Prostate gland (tissue), 2 donors: Measurements from ENCODE around the gene HTN3. TPM values are rescaled to one million over a fixed set of nuclear protein-coding genes. Genes with fewer than 3 reads are reported as not detected.
"Not testable (repeated sequence)": the region's sequence is repeated elsewhere in the genome, so short reads cannot be mapped to it uniquely, and the experiment has no call there.

Experiments
- DNase-seq: peaks from one replicate; pipeline ENCODE4 v3.0.0-alpha.2; 2019; ENCODE audit warnings: low spot score
- H3K27ac ChIP-seq, 2 donors: fragments of 200-600 bp; sonication (generic); 2 replicates each; pipeline ENCODE4 v1.5.1; 2017 to 2019
- H3K27me3 ChIP-seq: fragments of 200-600 bp; sonication (generic); replicated peaks from 2 replicates; pipeline ENCODE4 v1.5.1; 2019; ENCODE audit not compliant: insufficient read depth
- H3K36me3 ChIP-seq, 2 donors: fragments of 200-600 bp; sonication (generic); 1 replicate in 1 of 2; 2 replicates in 1 of 2; pipeline versions ENCODE4 v1.5.1 to v1.8.1; 2017 to 2019
- H3K4me1 ChIP-seq: fragments of 200-600 bp; sonication (generic); replicated peaks from 2 replicates; pipeline ENCODE4 v1.5.1; 2019
- H3K4me3 ChIP-seq, 2 donors: fragments of 200-600 bp; sonication (generic); 2 replicates each; pipeline ENCODE4 v1.5.1; 2017 to 2019
- H3K9me3 ChIP-seq: fragments of 200-600 bp; sonication (generic); 2 replicates; pipeline ENCODE4 v1.5.1; 2017
- CTCF ChIP-seq, 4 experiments: fragments of 200-600 bp in 2 of 4; fragments of 450-650 bp in 2 of 4; sonication (generic) in 2 of 4; IDR thresholded peaks; 1 replicate in 3 of 4; 2 replicates in 1 of 4; pipeline ENCODE4 v1.5.1; 2016 to 2019; ENCODE audit warnings: antibody characterized with exemption in 4 of 4, mild to moderate bottlenecking in 2 of 4, moderate library complexity in 2 of 4
- POLR2A ChIP-seq: fragments of 450-650 bp; IDR thresholded peaks from one replicate; pipeline ENCODE4 v1.6.1; 2016; ENCODE audit warnings: antibody characterized with exemption, mild to moderate bottlenecking
- POLR2AphosphoS5 ChIP-seq: sonication (generic); formaldehyde crosslinking; IDR thresholded peaks from one replicate; pipeline ENCODE4 v1.6.1; 2017; ENCODE audit warnings: antibody characterized with exemption
- WGBS: methylation state at CpG from one replicate; pipeline ENCODE4 v1.1.5; 2018; 5-methylcytosine and 5-hydroxymethylcytosine counted together
- intact Hi-C: fragments of 100-400 bp; cut with DNase I; formaldehyde crosslinking; loops from one replicate; pipeline ENCODE4 v1.14.2; 2022
- total RNA-seq, 2 donors: library from RNA; depleted of rRNA; stranded (reverse); fragments of >200 nt; gene quantifications; one replicate each; pipeline ENCODE4 v1.1.0, GENCODE V29; 2016

Gene HTN3
- total RNA-seq, 2 donors from 2014 or later: not detected

GRCh38 chr4:69995526-69996016, 32.7 kb upstream of the HTN3 start, which contains the start of gene STATH:
STATH (plus strand) TSS chr4:69995966; CDS start chr4:69998438, 2,472 bp downstream.
- H3K27ac ChIP-seq: no peak within 1 kb of the TSS
- no peak for DNase-seq
- H3K9me3 ChIP-seq: no peaks in the 10 kb centered on the region
- intact Hi-C loops: no loop called here
- no peak within 1 kb of the TSS for H3K4me3 ChIP-seq
- WGBS: 79% methylated on average over 3 of the region's 3 CpGs
- no peak for TF ChIP-seq POLR2AphosphoS5
- no peak for TF ChIP-seq POLR2A
- no peak for TF ChIP-seq CTCF (IDR thresholded peaks at IDR 0.05)
- H3K36me3 ChIP-seq: no peaks in the 10 kb centered on the region
- H3K4me1 ChIP-seq: no peaks in the 10 kb centered on the region
- H3K27me3 ChIP-seq: no peaks in the 10 kb centered on the region

GRCh38 chr4:69999420-69999819, 28.8 kb upstream of the HTN3 start:
- Histone ChIP-seq H3K9me3 (no peaks in the 10 kb centered on the region), H3K27ac (no peak overlapping the region), H3K36me3 (no peaks in the 10 kb centered on the region), H3K27me3 (no peaks in the 10 kb centered on the region), H3K4me3 (no peak overlapping the region), H3K4me1 (no peaks in the 10 kb centered on the region)
- intact Hi-C loops: no loop called here
- WGBS: 92% methylated on average over 3 of the region's 3 CpGs
- TF ChIP-seq CTCF (IDR thresholded peaks at IDR 0.05) (no peak), POLR2AphosphoS5 (no peak), POLR2A (no peak)
- no peak for DNase-seq

- no peaks in the 10 kb centered on the region for H3K27me3 ChIP-seq
- H3K36me3 ChIP-seq: no peaks in the 10 kb centered on the region
- H3K9me3 ChIP-seq: no peaks in the 10 kb centered on the region
- no peak for DNase-seq
- WGBS: 92% methylated on average over 1 of the region's 1 CpG
- H3K4me1 ChIP-seq: no peaks in the 10 kb centered on the region
- intact Hi-C loops: no loop called here
- no peak for TF ChIP-seq POLR2A
- no peak for TF ChIP-seq POLR2AphosphoS5
- TF ChIP-seq CTCF (IDR thresholded peaks at IDR 0.05): no peak
- no peak overlapping the region for H3K4me3 ChIP-seq
- H3K27ac ChIP-seq: no peak overlapping the region
These were observed 27.5 kb upstream of the HTN3 start for GRCh38 chr4:70000711-70001110.

GRCh38 chr4:70002507-70002906, 25.8 kb upstream of the HTN3 start:
- H3K36me3 ChIP-seq: no peaks in the 10 kb centered on the region
- TF ChIP-seq POLR2A: no peak
- TF ChIP-seq CTCF (IDR thresholded peaks at IDR 0.05): no peak
- no peak for TF ChIP-seq POLR2AphosphoS5
- no peaks in the 10 kb centered on the region for H3K27me3 ChIP-seq
- no peak overlapping the region for H3K4me3 ChIP-seq
- no peak overlapping the region for H3K27ac ChIP-seq
- H3K4me1 ChIP-seq: no peaks in the 10 kb centered on the region
- no peaks in the 10 kb centered on the region for H3K9me3 ChIP-seq
- intact Hi-C loops: no loop called here
- DNase-seq: no peak

GRCh38 chr4:70008771-70009170, 19.5 kb upstream of the HTN3 start:
- intact Hi-C loops: no loop called here
- no peak overlapping the region for H3K4me3 ChIP-seq
- H3K4me1 ChIP-seq: no peaks in the 10 kb centered on the region
- no peak for DNase-seq
- TF ChIP-seq CTCF (IDR thresholded peaks at IDR 0.05) (no peak), POLR2AphosphoS5 (no peak), POLR2A (no peak)
- 55% methylated on average over 3 of the region's 3 CpGs for WGBS
- no peak overlapping the region for H3K27ac ChIP-seq
- H3K27me3 ChIP-seq: no peaks in the 10 kb centered on the region
- no peaks in the 10 kb centered on the region for H3K9me3 ChIP-seq
- no peaks in the 10 kb centered on the region for H3K36me3 ChIP-seq

GRCh38 chr4:70019006-70019405, 9.3 kb upstream of the HTN3 start:
- 84% methylated on average over 10 of the region's 10 CpGs for WGBS
- H3K4me1 ChIP-seq, H3K4me3 ChIP-seq, H3K27ac ChIP-seq, DNase-seq, H3K9me3 ChIP-seq, intact Hi-C loops, H3K36me3 ChIP-seq, H3K27me3 ChIP-seq: not testable (repeated sequence)
